NCI-H524 treated with DMSO at 0.1 percent for 48 hours (cell line): ENCODE data around the gene TNFSF12.

Experiments used
- DNase-seq: peaks from one replicate; lab custom pipeline; 2025; lab: John Stamatoyannopoulos, UW

The TNFSF12 gene

DNA sequence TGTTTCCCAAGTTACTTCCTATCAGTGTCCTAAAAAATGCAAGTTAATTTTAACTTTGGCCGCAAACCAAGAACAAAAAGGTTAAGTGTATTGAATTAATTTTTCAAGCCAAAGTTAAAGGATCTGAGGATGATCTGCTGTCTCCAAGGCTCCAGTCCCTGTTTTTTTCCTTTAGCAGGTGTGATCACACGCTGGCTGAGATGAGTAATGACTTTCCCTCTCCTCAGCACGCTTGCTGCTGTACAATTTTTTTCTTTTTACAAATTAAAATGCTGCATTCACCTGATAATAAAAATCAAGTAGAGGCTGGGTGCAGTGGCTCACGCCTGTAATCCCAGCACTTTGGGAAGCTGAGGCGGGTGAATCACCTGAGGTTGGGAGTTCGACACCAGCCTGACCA is 3.9 kb upstream of the TNFSF12 start:
- no peak for DNase-seq

DNA sequence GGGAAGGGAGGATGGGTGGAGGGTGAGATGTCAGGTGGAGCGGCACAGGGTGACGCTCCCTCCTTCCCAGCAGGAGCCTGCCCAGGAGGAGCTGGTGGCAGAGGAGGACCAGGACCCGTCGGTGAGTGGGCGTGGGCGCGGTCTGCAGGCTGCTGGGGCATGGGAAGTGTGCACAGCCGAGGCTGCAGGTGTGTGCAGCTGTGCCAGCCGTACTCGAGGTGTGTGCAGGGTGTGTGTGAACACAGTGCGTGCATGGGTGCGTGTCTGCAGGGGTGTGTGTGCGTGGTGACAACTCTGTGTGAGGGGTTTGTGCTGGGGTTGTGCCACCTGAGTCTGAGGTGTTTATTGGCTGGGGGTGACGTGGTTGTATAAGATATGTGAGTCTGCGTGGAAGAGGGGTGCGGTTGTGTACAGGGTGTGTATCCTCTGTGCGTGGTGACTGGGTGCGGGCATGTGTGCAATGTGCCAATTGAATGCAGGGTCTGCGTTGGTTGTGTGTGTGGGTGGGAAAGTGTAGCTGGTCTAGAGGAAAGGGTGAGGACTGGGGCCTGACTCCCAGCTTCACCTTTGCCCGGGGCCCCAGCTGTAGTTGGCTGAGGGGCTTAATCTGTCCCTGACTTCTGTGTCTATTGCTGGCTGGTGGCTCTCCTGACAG is 670 bp downstream of the TNFSF12 start:
- no peak for DNase-seq

DNA sequence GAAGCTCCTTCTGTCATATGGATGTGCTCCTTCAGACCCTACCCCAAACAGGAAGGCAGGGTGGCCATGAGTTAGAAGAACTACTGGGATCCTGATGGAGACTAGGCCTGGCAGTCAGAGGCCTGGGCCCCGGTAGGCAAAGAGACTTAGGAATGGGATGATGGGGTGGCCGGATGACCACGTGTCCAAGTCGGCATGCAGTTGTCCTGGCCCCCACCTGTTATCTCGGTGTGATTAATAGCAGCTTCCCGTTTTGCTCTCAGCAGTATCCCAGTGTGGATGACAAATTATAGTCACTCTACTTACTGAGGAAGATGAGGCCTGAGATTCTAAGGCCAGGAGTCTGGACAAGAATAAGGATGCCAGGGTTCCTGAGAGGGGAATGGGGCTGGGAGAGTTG is 1.5 kb downstream of the TNFSF12 start:
- no peak for DNase-seq

DNA sequence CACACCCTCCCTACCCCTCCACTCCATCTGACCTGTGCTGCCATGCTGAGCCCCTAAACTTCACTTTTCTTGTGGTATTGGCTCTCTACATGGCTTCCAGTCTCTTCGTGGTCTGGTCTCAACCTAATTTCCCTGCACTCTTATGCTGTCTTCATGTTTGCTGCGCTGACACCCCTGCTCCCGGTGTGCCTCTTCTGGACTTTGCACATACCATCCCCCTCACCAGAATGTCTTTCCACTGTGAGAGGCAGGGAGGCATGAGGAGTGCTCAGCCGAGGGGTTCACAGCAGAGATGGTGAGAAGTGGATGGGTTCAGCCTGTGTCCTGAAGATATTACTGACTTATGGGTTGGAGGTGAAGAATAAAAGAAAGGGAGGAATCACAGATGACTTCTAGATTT is 2.5 kb downstream of the TNFSF12 start:
- DNase-seq: no peak

DNA sequence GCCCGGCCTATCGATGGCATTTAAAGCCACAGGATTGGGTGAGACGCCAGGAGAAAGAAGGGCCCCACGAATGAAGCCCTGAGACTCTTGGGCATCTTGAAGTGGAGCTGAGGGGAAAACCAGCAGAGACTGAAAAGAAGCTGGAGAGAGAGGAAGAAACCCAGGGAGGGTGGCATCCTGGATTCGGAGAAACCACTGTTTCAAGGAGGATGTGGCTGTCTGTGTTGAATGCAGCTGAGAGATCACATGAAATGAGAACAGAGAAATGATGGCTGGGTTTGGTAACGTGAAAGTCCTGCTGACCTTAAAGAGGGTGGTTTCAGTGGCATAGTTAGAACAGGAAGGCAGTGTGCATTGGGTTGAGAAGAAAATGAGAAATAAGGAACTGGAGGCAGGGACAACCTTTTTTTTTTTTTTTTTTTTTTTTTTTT is 3.8 kb downstream of the TNFSF12 start:
- DNase-seq: no peak

DNA sequence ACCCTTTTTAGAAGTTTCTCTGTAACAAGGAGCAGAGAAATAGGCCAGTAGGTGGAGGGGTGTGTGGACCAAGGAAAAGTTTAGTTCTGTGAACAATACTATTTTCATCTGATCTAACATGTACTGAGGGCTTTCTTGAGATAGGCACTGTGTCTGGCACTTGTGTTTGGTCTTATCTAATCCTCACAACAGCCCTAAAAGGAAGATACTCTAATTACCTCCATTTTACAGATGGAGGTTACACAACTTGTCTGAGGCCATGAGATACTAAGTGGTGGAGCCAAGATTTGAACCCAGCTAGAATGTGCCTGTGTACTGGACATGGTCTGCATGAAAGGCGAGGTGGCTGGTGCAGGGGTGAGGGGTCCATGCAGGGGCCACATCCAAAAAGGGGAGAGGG is 4.5 kb downstream of the TNFSF12 start:
- no peak for DNase-seq

DNA sequence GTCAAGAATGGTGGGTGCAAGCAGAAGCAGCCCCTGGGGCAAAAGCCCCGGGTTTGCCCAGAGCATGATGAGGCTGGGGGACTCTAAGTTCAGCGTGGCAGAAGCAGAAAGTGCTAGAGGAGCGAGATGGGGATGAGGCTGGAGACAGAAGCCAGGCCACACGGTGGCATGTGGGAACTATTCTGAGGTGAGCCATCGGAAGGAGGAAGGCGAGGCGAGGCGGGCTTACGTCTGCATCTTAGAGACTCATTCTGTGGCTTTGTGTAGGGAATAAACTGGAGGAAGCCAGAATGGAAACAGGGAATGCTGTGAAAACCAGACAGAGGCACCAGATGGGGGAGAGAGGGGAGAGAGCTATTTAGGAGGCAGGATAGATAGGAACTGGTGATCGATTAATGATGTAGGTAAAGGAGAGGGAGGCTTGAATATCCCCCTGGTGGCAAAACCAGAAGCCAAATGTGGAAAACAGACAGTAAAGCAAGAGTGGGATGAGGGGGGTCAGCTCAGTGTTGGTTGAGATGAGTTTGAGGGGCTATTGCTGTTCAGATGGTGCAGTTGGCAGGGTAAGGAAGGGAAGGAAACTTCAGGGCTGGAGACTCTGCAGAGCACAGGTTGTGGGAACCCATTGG is 6.6 kb downstream of the TNFSF12 start:
- DNase-seq: no peak

DNA sequence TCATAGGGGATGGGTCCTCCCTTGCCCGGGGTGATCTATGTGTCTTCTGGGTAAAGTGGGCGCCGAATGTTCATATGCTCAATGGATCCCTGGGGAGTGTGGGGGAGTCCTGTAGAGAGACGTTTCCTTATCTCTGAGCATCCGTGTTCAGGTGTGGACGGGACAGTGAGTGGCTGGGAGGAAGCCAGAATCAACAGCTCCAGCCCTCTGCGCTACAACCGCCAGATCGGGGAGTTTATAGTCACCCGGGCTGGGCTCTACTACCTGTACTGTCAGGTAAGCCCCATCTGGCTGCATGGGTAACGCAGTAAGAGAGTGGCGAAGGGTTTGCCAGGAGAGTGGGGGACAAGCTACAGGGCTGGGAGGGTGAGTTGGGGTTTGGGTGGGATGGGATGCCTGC is 7.8 kb downstream of the TNFSF12 start:
- DNase-seq: no peak

DNA sequence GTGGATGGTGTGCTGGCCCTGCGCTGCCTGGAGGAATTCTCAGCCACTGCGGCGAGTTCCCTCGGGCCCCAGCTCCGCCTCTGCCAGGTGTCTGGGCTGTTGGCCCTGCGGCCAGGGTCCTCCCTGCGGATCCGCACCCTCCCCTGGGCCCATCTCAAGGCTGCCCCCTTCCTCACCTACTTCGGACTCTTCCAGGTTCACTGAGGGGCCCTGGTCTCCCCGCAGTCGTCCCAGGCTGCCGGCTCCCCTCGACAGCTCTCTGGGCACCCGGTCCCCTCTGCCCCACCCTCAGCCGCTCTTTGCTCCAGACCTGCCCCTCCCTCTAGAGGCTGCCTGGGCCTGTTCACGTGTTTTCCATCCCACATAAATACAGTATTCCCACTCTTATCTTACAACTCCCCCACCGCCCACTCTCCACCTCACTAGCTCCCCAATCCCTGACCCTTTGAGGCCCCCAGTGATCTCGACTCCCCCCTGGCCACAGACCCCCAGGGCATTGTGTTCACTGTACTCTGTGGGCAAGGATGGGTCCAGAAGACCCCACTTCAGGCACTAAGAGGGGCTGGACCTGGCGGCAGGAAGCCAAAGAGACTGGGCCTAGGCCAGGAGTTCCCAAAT is 8.4 kb downstream of the TNFSF12 start:
- no peak for DNase-seq

DNA sequence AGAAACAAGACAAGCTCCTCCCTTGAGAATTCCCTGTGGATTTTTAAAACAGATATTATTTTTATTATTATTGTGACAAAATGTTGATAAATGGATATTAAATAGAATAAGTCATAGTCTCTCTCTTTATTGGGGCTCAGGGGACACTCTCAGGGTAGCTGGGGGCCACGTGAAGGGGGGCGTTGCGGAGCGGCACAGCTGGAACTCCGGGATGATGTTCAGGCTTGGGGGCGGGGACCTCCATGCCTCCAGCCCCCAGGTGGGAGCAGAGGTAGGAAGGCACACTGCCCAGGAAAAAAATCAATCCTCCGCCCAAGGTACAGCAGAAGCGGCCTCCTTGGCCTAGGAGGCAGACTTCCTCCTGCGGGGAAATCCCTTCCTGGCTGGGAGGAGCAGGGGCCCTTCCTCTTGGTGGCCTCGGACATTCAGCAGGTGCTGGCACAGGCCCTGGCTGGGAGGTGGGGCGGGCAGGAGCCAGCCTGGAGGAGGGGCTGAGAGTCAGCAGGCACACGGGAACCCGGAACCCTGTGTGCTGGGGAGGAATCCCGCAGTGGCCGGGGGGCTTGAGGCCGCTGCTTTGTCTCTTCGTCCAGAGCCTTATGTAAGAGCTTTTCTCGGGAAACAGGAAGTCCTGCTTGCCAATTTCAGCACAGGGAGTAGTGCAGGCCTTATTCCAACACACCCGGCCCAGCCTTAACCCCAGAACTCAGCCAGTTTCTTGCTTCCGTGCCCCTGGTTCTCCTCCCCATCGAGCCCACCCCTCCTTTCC is 9.1 kb downstream of the TNFSF12 start:
- no peak for DNase-seq

DNA sequence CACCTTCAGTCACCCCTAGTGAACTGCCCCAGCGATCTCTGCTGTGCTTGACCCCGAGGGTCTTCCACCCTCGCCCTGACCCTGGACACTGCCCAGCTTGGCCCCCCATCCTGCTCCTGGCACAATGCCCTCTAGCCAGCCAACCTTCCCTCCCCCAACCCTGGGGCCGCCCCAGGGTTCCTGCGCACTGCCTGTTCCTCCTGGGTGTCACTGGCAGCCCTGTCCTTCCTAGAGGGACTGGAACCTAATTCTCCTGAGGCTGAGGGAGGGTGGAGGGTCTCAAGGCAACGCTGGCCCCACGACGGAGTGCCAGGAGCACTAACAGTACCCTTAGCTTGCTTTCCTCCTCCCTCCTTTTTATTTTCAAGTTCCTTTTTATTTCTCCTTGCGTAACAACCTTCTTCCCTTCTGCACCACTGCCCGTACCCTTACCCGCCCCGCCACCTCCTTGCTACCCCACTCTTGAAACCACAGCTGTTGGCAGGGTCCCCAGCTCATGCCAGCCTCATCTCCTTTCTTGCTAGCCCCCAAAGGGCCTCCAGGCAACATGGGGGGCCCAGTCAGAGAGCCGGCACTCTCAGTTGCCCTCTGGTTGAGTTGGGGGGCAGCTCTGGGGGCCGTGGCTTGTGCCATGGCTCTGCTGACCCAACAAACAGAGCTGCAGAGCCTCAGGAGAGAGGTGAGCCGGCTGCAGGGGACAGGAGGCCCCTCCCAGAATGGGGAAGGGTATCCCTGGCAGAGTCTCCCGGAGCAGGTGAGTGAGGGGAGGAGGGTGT is 9.9 kb downstream of the TNFSF12 start, which contains the start of gene TNFSF13:
Gene TNFSF13 (plus strand): TSS at position 207 of the 776 bp plus-strand sequence. CDS start 290 bp downstream, at position 497.
- DNase-seq: no peak

DNA sequence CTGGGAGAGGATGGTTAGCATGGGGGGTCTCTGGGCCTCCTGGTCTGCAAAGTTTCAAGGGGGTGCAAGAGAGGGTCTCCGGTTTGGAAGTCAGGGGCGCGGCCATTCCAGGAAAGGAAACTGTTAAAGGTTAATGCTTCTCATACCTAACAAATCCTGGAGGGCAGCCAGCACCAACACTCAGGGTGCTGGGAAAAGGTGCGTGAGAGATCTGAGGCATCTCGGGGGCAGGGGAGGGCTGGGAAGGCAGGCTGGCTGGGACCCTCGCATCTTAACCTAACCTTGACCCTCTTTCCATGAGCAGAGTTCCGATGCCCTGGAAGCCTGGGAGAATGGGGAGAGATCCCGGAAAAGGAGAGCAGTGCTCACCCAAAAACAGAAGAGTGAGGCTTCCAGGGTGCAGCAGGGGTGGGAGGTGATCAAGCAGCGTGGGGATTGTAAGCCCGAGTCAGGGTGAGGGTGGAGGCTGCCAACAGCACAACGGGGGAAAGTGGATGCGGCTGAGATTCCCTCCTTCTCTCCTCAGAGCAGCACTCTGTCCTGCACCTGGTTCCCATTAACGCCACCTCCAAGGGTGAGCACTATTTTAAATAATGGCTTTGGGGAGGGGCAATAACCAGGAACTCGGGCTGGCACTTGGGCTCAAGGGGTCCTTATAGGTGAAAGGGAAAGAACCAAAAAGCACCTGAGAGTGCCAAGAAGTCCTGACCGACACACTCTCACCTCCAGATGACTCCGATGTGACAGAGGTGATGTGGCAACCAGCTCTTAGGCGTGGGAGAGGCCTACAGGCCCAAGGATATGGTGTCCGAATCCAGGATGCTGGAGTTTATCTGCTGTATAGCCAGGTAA is 10.7 kb downstream of the TNFSF12 start:
- DNase-seq: no peak

DNA sequence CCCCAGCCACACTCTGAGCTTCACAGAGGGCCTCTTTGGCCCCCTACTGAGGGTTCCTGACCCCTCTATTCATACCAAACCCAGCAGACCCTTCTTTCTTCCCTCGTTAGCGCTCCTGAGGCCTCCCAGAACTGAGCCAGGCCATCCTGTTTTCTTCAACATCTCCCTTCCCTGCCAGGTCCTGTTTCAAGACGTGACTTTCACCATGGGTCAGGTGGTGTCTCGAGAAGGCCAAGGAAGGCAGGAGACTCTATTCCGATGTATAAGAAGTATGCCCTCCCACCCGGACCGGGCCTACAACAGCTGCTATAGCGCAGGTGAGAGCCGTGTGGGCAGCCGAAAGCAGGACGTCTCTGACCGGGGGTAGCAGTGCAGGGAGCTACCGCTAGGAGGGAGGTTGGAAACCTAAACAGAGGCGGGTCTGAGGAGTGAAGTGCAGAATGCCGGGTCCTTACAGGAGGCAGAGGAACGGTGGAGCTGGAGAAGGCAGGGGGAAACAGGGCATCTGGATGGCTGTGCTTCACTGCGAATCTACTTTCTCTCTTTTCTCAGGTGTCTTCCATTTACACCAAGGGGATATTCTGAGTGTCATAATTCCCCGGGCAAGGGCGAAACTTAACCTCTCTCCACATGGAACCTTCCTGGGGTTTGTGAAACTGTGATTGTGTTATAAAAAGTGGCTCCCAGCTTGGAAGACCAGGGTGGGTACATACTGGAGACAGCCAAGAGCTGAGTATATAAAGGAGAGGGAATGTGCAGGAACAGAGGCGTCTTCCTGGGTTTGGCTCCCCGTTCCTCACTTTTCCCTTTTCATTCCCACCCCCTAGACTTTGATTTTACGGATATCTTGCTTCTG is 11.5 kb downstream of the TNFSF12 start:
- DNase-seq: no peak

DNA sequence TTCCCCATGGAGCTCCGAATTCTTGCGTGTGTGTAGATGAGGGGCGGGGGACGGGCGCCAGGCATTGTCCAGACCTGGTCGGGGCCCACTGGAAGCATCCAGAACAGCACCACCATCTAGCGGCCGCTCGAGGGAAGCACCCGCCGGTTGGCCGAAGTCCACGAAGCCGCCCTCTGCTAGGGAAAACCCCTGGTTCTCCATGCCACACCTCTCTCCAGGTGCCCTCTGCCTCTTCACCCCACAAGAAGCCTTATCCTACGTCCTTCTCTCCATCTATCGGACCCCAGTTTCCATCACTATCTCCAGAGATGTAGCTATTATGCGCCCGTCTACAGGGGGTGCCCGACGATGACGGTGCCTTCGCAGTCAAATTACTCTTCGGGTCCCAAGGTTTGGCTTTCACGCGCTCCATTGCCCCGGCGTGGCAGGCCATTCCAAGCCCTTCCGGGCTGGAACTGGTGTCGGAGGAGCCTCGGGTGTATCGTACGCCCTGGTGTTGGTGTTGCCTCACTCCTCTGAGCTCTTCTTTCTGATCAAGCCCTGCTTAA is 12.2 kb downstream of the TNFSF12 start:
- no peak for DNase-seq

DNA sequence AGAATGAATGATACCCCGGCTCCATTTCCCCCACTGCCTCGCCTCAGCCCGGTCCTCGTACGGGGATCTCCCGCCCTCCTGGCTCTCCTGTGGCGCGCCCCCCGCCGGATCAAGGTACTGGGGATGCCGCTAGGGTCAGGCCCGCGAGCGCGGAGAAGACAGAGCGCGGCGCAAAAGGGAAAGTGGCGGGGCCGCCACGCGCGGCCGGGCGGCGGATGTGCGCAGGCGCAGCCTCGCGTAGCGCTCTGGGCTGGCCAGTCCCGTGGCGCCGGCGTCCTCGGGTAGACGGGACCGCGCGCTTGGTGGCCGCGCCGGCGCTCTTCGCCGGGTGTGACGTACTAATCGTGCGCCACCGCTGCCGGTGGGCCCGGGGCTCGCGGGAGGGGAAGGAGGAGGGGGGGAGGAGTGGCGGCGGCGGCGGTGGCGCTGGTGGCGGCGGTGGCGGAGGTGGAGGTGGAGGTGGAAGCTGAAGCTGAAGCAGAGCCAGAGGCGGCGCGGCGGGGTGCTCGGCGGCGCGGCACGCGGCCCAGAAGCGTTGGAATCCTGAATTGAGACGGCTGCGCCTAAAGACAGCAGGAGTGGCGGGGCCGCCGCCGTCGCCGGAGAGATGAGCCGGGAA is 12.8 kb downstream of the TNFSF12 start, which contains the start of gene SENP3:
Gene SENP3 (plus strand): TSS at position 331 of the 619 bp plus-strand sequence. CDS start 1,158 bp downstream, outside the sequence.
- DNase-seq: no peak

DNA sequence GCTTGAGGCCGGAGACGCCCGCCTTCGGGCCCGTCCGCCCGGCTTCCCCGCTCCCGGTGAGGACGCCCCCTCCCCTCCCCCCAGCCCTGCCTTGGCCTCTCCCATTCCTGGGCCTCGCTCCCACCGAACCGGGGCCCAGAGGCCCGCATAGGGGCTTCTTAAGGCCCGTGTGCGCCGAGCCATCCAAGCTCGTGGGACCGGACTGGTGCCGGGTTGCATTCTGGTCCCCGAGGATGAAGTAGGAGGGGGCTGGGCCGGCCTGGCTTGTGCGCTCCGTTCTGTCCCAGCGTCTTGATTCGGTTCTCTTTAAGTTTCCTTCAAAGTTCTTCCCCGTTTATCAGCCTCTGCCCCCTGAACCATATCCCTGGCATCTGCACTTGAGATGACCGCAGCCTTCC is 13.3 kb downstream of the TNFSF12 start:
- DNase-seq: no peak

DNA sequence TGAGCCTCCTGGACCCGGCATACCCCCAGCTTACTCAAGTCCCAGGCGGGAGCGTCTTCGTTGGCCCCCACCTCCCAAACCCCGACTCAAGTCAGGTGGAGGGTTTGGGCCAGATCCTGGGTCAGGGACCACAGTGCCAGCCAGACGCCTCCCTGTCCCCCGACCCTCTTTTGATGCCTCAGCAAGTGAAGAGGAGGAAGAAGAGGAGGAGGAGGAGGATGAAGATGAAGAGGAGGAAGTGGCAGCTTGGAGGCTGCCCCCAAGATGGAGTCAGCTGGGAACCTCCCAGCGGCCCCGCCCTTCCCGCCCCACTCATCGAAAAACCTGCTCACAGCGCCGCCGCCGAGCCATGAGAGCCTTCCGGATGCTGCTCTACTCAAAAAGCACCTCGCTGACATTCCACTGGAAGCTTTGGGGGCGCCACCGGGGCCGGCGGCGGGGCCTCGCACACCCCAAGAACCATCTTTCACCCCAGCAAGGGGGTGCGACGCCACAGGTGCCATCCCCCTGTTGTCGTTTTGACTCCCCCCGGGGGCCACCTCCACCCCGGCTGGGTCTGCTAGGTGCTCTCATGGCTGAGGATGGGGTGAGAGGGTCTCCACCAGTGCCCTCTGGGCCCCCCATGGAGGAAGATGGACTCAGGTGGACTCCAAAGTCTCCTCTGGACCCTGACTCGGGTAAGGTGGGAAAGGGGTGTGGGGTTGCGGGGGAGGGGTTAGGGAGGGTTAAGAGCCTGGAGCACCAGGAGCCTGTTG is 14.4 kb downstream of the TNFSF12 start:
- DNase-seq: no peak

DNA sequence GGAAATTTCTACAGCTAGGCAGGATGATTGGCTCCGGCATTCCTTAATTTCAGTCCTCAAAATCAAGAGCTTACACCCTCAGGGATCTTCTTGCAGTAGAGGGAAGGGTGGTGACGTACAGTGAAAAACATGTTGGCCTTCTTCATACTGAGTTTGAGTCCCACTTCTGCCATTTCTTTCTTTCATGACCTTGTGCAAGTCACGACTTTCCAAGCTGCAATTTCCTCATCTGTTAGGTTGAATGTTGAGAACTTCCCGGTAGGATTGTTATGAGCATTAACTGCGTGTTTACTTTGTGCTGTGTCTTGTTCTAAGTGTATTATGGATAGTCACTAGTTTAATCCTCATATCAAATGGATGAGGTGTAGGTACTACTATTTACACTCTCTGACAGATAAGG is 20.7 kb downstream of the TNFSF12 start:
- no peak for DNase-seq
